Fibroblast of lung (primary cell): ENCODE data around the gene TPH1. TPM values are rescaled to one million over a fixed set of nuclear protein-coding genes. Genes with fewer than 3 reads are reported as not detected.
A peak's percentile ranks its signal among the peaks of the same experiment; 100 is the strongest.

Source experiments
- DNase-seq, 2 donors: peaks; one replicate each; pipeline versions ENCODE4 v3.0.0 to v3.0.0-alpha.2; 2010; ENCODE audit warnings: low read depth in 2 of 2
- H2AFZ ChIP-seq: 2 replicates; pipeline ENCODE4 v1.5.1; 2012; ENCODE audit warnings: low read length, control low read depth, inconsistent platforms
- H3K27ac ChIP-seq: 2 replicates; pipeline ENCODE4 v1.5.1; 2011; ENCODE audit warnings: low read length, control low read depth; ENCODE audit not compliant: insufficient read depth
- H3K27me3 ChIP-seq: 2 replicates; pipeline ENCODE4 v1.5.1; 2011; ENCODE audit warnings: mild to moderate bottlenecking, low read length; ENCODE audit not compliant: control insufficient read depth, insufficient read depth
- H3K36me3 ChIP-seq: 2 replicates; pipeline ENCODE4 v1.5.1; 2011; ENCODE audit warnings: low read length; ENCODE audit not compliant: control insufficient read depth, insufficient read depth
- H3K4me1 ChIP-seq: 2 replicates; pipeline ENCODE4 v1.5.1; 2011; ENCODE audit warnings: low read length; ENCODE audit not compliant: control insufficient read depth, insufficient read depth; ENCODE audit errors: extremely low read depth
- H3K4me2 ChIP-seq: 2 replicates; pipeline ENCODE4 v1.5.1; 2011; ENCODE audit warnings: low read length, control low read depth; ENCODE audit not compliant: insufficient read depth; ENCODE audit errors: extremely low read depth
- H3K4me3 ChIP-seq, 4 experiments: fragments of 200-600 bp in 1 of 4; sonication (generic) in 1 of 4; replicated peaks in 1 of 4; 2 replicates each; pipeline ENCODE4 v1.5.1; 2011 to 2016; ENCODE audit warnings: low read length in 4 of 4, low read depth in 3 of 4, mild to moderate bottlenecking in 3 of 4, control low read depth in 2 of 4, inconsistent platforms in 1 of 4, mixed read lengths in 1 of 4; ENCODE audit not compliant: insufficient read depth in 1 of 4; ENCODE audit errors: control extremely low read depth in 1 of 4
- H3K79me2 ChIP-seq: 2 replicates; pipeline ENCODE4 v1.5.1; 2012; ENCODE audit warnings: mild to moderate bottlenecking, low read length, inconsistent platforms; ENCODE audit not compliant: control insufficient read depth, insufficient read depth
- H3K9ac ChIP-seq: 2 replicates; pipeline ENCODE4 v1.5.1; 2011; ENCODE audit warnings: mild to moderate bottlenecking, low read length, control low read depth; ENCODE audit not compliant: insufficient read depth
- H3K9me3 ChIP-seq: 2 replicates; pipeline ENCODE4 v1.5.1; 2012; ENCODE audit warnings: low read depth, low read length; ENCODE audit not compliant: control insufficient read depth, insufficient read depth
- H4K20me1 ChIP-seq: 2 replicates; pipeline ENCODE4 v1.5.1; 2011; ENCODE audit warnings: low read length; ENCODE audit not compliant: control insufficient read depth, insufficient read depth; ENCODE audit errors: extremely low read depth
- CTCF ChIP-seq, 2 donors: IDR thresholded peaks in 1 of 2; conservative IDR thresholded peaks in 1 of 2; 1 replicate in 1 of 2; 2 replicates in 1 of 2; pipeline ENCODE4 v1.5.1; 2011 to 2012; ENCODE audit warnings: low read length in 2 of 2, control low read depth in 1 of 2, inconsistent platforms in 1 of 2, low read depth in 1 of 2, mild to moderate bottlenecking in 1 of 2
- EZH2 ChIP-seq: IDR thresholded peaks from 2 replicates; pipeline ENCODE4 v1.5.1; 2012; ENCODE audit warnings: low read length, control low read depth, mild to moderate bottlenecking; ENCODE audit errors: missing control alignments
- polyA minus RNA-seq: library from RNA; depleted of rRNA, polyadenylated mRNA; stranded (reverse); fragments of >200 nt; gene quantifications from 2 replicates; pipeline ENCODE4 v1.2.3, GENCODE V29; 2011; ENCODE audit warnings: low replicate concordance
- polyA plus RNA-seq, 2 donors: library from polyadenylated mRNA; depleted of rRNA in 1 of 2; stranded (reverse) in 1 of 2; unstranded in 1 of 2; fragments of >200 nt; gene quantifications; 2 replicates each; pipeline ENCODE4 v1.2.1, GENCODE V29; 2011 to 2012; ENCODE audit warnings: missing spikeins in 1 of 2
- total RNA-seq: library from RNA; depleted of rRNA; stranded (reverse); fragments of >200 nt; gene quantifications from 2 replicates; pipeline ENCODE4 v1.2.1, GENCODE V29; 2014

The TPH1 gene
- total RNA-seq = under 0.01 TPM in 1 of 2 replicates, not detected in the other
- 0.06 and 0.16 TPM in 2 replicates for polyA plus RNA-seq
- 0.03 and 0.08 TPM in 2 replicates for polyA plus RNA-seq (2012)
- polyA minus RNA-seq = not detected in 2 replicates

DNA sequence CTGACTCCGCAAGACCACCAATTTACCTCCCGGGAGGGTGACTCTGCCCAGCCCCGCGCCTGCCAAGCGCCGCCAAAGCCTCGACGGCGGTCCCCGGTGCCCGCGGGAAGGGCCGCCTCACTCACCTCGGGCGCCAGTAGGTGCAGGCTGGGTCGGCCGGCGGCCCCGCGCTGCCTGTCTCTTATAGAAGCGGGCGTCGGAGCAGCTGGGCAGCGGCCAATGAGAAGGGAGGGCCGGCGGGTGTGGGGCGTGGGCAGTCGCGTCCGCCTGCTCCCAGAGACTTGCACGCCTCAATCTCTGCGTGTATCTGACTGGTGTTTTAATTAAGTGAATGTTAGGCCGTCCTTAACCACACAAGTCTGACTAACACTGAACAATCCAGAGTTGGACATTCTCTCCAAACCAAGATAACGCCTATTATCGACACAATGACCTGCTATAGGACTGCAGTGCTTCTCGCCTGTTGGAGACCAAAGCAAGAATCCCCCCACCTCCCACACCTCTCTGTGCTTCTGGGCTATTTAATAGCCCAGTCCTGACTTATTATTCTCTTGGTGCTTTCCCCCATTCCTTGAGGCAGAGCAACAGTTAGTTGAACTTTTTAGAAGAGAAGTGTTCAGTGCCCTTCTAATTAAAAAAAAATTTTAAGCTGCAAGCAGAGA is at the start of gene TPH1:
TSS of gene TPH1 (minus strand) at position 154 of the 662 bp plus-strand sequence. CDS start 5,507 bp downstream, outside the sequence.
- Histone ChIP-seq H3K4me3 (no peak within 1 kb of the TSS), H3K4me1 (no peaks in the 10 kb centered on the region), H3K79me2 (no peaks in the 10 kb centered on the region), H2AFZ (no peak within 1 kb of the TSS), H4K20me1 (no peaks in the 10 kb centered on the region), H3K9ac (no peak within 1 kb of the TSS), H3K27ac (no peak within 1 kb of the TSS), H3K4me2 (peak within 1 kb of the TSS; percentile 75), H3K36me3 (no peaks in the 10 kb centered on the region), H3K27me3 (peaks cover 13% of the 10 kb centered on the region), H3K9me3 (no peaks in the 10 kb centered on the region)
- TF ChIP-seq EZH2 (no peak), CTCF (conservative IDR thresholded peaks at IDR 0.05 in 1 of 2, IDR thresholded peaks at IDR 0.05 in 1 of 2; ENCODE audit: low read depth in 1 of 2, low read length in 2 of 2) (no peak)
- peak; percentile 33 to 89 for DNase-seq

GRCh38 chr11:18093959-18094358 is 47.9 kb upstream of the TPH1 start:
- no peak for TF ChIP-seq EZH2
- TF ChIP-seq CTCF (conservative IDR thresholded peaks at IDR 0.05 in 1 of 2, IDR thresholded peaks at IDR 0.05 in 1 of 2; ENCODE audit: low read depth in 1 of 2, low read length in 2 of 2) = no peak
- Histone ChIP-seq H3K36me3 (peaks cover 2% of the 10 kb centered on the region), H3K4me1 (no peaks in the 10 kb centered on the region), H3K27me3 (no peaks in the 10 kb centered on the region), H3K4me3 (no peak overlapping the region), H3K9me3 (no peaks in the 10 kb centered on the region), H3K4me2 (no peak overlapping the region), H2AFZ (no peak overlapping the region), H3K79me2 (no peaks in the 10 kb centered on the region), H3K9ac (no peak overlapping the region), H4K20me1 (no peaks in the 10 kb centered on the region), H3K27ac (no peak overlapping the region)
- DNase-seq = no peak

DNA sequence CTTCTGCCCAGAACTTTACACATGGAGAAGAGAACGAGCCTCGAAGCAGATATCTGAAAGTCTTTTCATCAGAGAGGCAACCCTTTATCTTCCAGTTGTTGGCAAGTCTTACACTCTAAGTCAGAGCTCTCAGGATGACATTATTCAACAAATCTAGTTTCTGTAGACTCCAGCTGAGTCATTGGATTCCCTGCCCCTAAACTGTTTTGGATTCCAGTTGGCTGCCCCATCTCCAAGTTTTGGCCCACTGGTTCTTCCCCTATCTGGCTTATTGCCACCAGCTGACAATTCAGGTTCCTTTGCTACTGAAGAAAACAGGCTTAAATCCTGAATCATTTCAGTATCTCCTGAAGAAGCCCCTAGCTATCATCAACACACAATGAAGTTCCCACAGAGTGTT is 45.7 kb upstream of the TPH1 start:
- Histone ChIP-seq H2AFZ (no peak overlapping the region), H3K4me2 (no peak overlapping the region), H3K9ac (no peak overlapping the region), H3K27ac (no peak overlapping the region), H3K9me3 (no peaks in the 10 kb centered on the region), H4K20me1 (no peaks in the 10 kb centered on the region), H3K36me3 (peaks cover 4% of the 10 kb centered on the region), H3K27me3 (no peaks in the 10 kb centered on the region), H3K4me1 (no peaks in the 10 kb centered on the region), H3K4me3 (no peak overlapping the region), H3K79me2 (no peaks in the 10 kb centered on the region)
- DNase-seq = peak in 1 of 2 donors; percentile 52
- no peak for TF ChIP-seq CTCF (conservative IDR thresholded peaks at IDR 0.05 in 1 of 2, IDR thresholded peaks at IDR 0.05 in 1 of 2; ENCODE audit: low read depth in 1 of 2, low read length in 2 of 2)
- TF ChIP-seq EZH2 = no peak
